Thoracic aorta (tissue), 2 donors: ENCODE measurements around the gene DNAJC8. TPM values are rescaled to one million over a fixed set of nuclear protein-coding genes. Genes with fewer than 3 reads are reported as not detected.

ENCODE experiments used
- ATAC-seq: fragments of 150-250 bp; one replicate; pipeline ENCODE4 v1.8.0; 2017; ENCODE audit warnings: low read depth; ENCODE audit not compliant: insufficient number of reproducible peaks, low FRiP score
- DNase-seq: peaks from one replicate; pipeline ENCODE4 v3.0.0-alpha.2; 2020; ENCODE audit warnings: low spot score
- H3K27ac ChIP-seq, 2 donors: fragments of 200-600 bp; sonication (generic); 1 replicate in 1 of 2; 2 replicates in 1 of 2; pipeline ENCODE4 v1.5.1; 2016; ENCODE audit warnings: mild to moderate bottlenecking in 2 of 2, moderate library complexity in 2 of 2
- H3K27me3 ChIP-seq: fragments of 200-600 bp; sonication (generic); replicated peaks from 2 replicates; pipeline ENCODE4 v1.6.0; 2016; ENCODE audit warnings: mild to moderate bottlenecking; ENCODE audit not compliant: insufficient read depth
- H3K36me3 ChIP-seq: fragments of 200-600 bp; sonication (generic); one replicate; pipeline ENCODE4 v1.5.1; 2016
- H3K4me1 ChIP-seq, 2 donors: fragments of 200-600 bp; sonication (generic); 1 replicate in 1 of 2; 2 replicates in 1 of 2; pipeline versions ENCODE4 v1.5.1 to v1.6.0; 2016; ENCODE audit warnings: low read depth in 2 of 2, mild to moderate bottlenecking in 1 of 2; ENCODE audit not compliant: control insufficient read depth in 1 of 2
- H3K4me3 ChIP-seq: fragments of 200-600 bp; sonication (generic); 2 replicates; pipeline ENCODE4 v1.5.1; 2016; ENCODE audit warnings: mild to moderate bottlenecking
- H3K9me3 ChIP-seq: fragments of 200-600 bp; sonication (generic); 2 replicates; pipeline ENCODE4 v1.5.1; 2016
- total RNA-seq, 2 donors: library from RNA; depleted of rRNA; stranded (reverse); fragments of >200 nt; gene quantifications; one replicate each; pipeline versions ENCODE4 v1.1.0 to v1.2.3, GENCODE V29; 2016
- TF ChIP-seq, protein P1 (sequence below): fragments of 200-600 bp; sonication (generic); IDR thresholded peaks from one replicate; pipeline ENCODE4 v1.5.1; 2019; ENCODE audit warnings: antibody characterized with exemption

DNAJC8 gene
- total RNA-seq, 2 donors from 2014 or later, result 33.3 to 60.4 TPM

GRCh38 chr1:28199328-28200233, 33.2 kb downstream of the DNAJC8 start:
- no peaks in the 10 kb centered on the region for H3K9me3 ChIP-seq
- H3K36me3 ChIP-seq, result peaks cover 53% of the 10 kb centered on the region
- no peak overlapping the region for H3K27ac ChIP-seq
- no peaks in the 10 kb centered on the region for H3K4me1 ChIP-seq
- DNase-seq (no peak), ATAC-seq (no peak)
- no peak overlapping the region for H3K4me3 ChIP-seq
- no peaks in the 10 kb centered on the region for H3K27me3 ChIP-seq
- TF ChIP-seq, protein P1, sequence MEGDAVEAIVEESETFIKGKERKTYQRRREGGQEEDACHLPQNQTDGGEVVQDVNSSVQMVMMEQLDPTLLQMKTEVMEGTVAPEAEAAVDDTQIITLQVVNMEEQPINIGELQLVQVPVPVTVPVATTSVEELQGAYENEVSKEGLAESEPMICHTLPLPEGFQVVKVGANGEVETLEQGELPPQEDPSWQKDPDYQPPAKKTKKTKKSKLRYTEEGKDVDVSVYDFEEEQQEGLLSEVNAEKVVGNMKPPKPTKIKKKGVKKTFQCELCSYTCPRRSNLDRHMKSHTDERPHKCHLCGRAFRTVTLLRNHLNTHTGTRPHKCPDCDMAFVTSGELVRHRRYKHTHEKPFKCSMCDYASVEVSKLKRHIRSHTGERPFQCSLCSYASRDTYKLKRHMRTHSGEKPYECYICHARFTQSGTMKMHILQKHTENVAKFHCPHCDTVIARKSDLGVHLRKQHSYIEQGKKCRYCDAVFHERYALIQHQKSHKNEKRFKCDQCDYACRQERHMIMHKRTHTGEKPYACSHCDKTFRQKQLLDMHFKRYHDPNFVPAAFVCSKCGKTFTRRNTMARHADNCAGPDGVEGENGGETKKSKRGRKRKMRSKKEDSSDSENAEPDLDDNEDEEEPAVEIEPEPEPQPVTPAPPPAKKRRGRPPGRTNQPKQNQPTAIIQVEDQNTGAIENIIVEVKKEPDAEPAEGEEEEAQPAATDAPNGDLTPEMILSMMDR, result no peak

DNA sequence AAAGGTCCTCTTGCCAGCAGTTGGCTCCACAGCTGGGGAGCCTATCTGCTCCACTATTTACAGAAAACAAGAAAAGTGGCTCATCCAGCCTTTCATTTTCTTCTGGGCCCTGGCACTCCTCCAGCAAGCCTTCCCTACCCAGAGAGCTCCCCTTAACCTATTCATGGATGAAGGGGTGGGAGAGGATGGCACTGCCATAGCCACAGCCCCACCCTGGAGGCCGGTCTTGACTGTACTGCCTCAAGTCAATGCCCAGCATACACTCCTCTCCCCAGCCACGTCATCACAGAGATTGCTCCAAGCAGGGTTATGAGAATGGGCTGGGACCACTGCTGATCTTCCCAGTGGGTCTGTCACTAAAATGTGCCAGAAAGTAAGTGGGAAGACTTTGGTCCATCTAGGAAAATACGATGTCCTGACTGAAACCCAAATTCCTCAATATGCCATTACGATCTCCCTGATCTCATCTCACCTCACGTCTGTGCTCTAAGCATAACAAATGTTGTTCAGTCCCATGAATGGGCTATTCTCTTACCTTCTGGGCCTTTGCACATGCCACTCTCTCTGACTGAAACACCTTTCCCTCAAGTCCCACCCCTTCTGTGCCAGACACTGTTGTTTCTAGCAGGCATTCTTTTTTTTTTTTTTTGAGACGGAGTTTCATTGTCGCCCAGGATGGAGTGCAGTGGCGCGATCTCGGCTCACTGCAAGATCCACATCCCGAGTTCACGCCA, 35.0 kb downstream of the DNAJC8 start:
- Histone ChIP-seq H3K36me3 (peaks cover 41% of the 10 kb centered on the region), H3K4me3 (no peak overlapping the region), H3K4me1 (no peaks in the 10 kb centered on the region), H3K27ac (no peak overlapping the region), H3K27me3 (no peaks in the 10 kb centered on the region), H3K9me3 (no peaks in the 10 kb centered on the region)
- TF ChIP-seq, protein P1, result no peak
- ATAC-seq, result no peak
- no peak for DNase-seq

DNA sequence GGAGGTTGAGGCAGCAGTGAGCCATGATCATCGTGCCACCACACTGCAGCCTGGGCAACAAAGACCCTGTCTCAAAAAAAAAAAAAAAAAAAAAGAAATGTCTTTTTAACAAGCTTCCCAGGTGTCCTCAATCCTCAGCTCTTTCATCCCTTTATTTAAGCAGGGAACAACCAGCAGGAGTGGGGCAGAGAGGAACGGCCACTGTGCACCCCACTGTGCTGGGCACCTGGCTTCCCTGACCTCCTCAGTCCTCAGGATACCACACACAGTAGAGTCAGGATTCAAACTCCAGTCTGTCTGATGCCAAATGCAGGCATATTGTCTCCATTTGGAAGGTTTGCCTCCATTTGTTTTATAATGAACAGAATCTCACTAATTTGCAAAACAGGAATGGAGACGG, 36.5 kb downstream of the DNAJC8 start:
- peaks cover 29% of the 10 kb centered on the region for H3K36me3 ChIP-seq
- ATAC-seq (no peak), DNase-seq (no peak)
- no peaks in the 10 kb centered on the region for H3K4me1 ChIP-seq
- H3K27me3 ChIP-seq, result no peaks in the 10 kb centered on the region
- H3K9me3 ChIP-seq, result no peaks in the 10 kb centered on the region
- TF ChIP-seq, protein P1, result no peak
- no peak overlapping the region for H3K27ac ChIP-seq
- H3K4me3 ChIP-seq, result no peak overlapping the region

DNA sequence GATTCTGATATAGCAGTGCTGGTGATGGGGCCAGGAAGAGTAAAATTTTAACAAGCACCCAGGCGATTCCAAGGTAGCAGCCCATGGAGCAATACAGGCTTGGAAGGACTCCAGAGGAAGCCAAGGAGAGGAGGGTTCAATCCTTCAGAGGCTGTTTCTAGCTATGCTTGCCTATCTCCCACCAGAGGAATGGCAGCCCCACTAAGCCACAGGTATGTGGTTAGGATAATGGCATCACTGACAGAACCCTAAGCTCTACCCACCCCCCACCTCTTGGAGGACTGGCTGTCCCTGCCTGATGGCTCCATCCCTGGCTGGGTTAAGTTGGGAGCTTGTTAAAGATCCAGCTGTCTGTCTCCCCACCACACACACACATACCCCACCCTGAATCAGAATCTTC, 37.0 kb downstream of the DNAJC8 start:
- TF ChIP-seq, protein P1, result no peak
- ATAC-seq (no peak), DNase-seq (no peak)
- Histone ChIP-seq H3K27me3 (no peaks in the 10 kb centered on the region), H3K36me3 (peaks cover 23% of the 10 kb centered on the region), H3K4me1 (no peaks in the 10 kb centered on the region), H3K4me3 (no peak overlapping the region), H3K9me3 (no peaks in the 10 kb centered on the region), H3K27ac (no peak overlapping the region)

GRCh38 chr1:28194326-28195035, 38.3 kb downstream of the DNAJC8 start:
- DNase-seq, result no peak
- TF ChIP-seq, protein P1, result no peak
- no peak overlapping the region for H3K27ac ChIP-seq
- H3K9me3 ChIP-seq, result no peaks in the 10 kb centered on the region
- H3K27me3 ChIP-seq, result no peaks in the 10 kb centered on the region
- no peaks in the 10 kb centered on the region for H3K4me1 ChIP-seq
- peaks cover 13% of the 10 kb centered on the region for H3K36me3 ChIP-seq
- no peak overlapping the region for H3K4me3 ChIP-seq
- no peak for ATAC-seq
